Stimulated activated CD4-positive, alpha-beta T cell treated with anti-CD3 and anti-CD28 coated beads, Interleukin-2, amount 100 ng/mL, for 24 hours (primary cell): Measurements from ENCODE around the gene RPEL1.
"Not testable (repeated sequence)": the region's sequence is repeated elsewhere in the genome, so short reads cannot be mapped to it uniquely, and the experiment has no call there.

Source experiments
- DNase-seq, 2 donors: peaks; one replicate each; pipeline ENCODE4 v3.0.0-alpha.2; 2020

RPEL1 gene

GRCh38 chr10:103238506-103239252 lies 7.0 kb upstream of the RPEL1 start:
- no peak for DNase-seq

- no peak for DNase-seq
These were observed 4.2 kb upstream of the RPEL1 start for GRCh38 chr10:103241262-103242011.

- peak; percentile 64 to 68 for DNase-seq
These were observed 918 bp upstream of the RPEL1 start for GRCh38 chr10:103244666-103245271.

DNA sequence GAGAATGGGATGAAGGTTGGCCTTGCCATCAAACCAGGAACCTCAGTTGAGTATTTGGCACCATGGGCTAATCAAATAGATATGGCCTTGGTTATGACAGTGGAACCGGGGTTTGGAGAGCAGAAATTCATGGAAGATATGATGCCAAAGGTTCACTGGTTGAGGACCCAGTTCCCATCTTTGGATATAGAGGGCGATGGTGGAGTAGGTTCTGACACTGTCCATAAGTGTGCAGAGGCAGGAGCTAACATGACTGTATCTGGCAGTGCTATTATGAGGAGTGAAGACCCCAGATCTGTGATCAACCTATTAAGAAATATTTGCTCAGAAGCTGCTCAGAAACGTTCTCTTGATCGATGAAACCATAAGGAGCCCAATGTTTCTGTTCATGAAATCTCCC lies 637 bp downstream of the RPEL1 start:
- DNase-seq: no peak

GRCh38 chr10:103254113-103254512 lies 8.4 kb downstream of the RPEL1 start:
- DNase-seq: no peak

GRCh38 chr10:103254538-103255325 lies 9.0 kb downstream of the RPEL1 start:
- no peak for DNase-seq

GRCh38 chr10:103256613-103257012 lies 10.9 kb downstream of the RPEL1 start:
- no peak for DNase-seq

- DNase-seq: no peak
These were observed 12.1 kb downstream of the RPEL1 start for GRCh38 chr10:103257812-103258211.

- not testable (repeated sequence) for DNase-seq
These were observed 13.2 kb downstream of the RPEL1 start for GRCh38 chr10:103258928-103259327.

DNA sequence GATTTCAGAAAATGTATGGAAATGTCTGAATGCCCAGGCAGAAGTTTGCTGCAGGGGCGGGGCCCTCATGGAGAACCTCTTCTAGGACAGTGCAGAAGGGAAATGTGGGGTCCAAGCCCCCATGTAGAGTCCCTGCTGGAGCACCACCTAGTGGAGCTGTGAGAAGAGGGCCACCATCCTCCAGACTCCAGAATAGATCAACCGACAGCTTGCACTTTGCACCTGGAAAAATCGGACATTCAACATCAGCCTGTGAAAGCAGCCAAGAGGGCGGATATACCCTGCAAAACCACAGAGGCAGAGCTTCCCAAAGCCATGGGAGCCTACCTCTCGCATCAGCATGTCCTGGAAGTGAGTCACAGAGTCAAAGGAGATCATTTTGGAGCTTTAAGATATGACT lies 14.3 kb downstream of the RPEL1 start:
- no peak for DNase-seq

- DNase-seq: no peak
These were observed 16.5 kb downstream of the RPEL1 start for GRCh38 chr10:103262229-103262628.

GRCh38 chr10:103265717-103266329 lies 20.1 kb downstream of the RPEL1 start:
- peak; percentile 33 to 39 for DNase-seq

- no peak for DNase-seq
These were observed 27.4 kb downstream of the RPEL1 start for GRCh38 chr10:103273041-103273441.

DNA sequence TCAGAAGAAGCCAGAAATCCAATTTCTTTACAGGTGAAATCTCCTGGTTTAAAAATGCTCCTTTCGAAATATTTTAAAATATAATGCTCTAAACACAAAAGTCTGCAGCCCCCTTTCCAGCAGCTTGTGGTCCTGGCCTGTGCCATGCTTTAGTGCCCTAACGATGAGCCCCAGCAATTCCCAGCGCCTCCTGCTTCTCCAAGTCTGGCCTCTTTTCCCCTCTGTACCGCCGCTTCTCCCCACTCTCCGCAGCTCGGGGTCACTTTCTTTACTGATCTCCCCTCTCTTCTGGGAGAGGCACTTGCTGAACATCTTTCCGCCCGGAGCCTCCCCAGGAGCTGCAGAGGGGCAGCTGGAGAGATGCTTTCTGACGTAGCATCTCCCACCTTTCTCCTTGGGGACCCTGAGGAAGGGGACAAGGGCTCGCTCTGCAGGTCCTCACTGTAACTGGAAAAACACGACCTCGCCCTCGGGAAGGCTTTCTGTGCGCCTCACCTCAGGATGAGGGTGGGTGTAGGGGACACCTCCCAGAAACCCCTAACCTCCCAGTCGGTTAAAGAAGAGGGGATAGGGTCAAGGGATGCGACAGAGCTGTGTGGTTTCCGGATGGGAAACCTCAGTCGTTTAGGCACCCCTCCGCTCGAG lies 30.7 kb downstream of the RPEL1 start:
- DNase-seq: no peak

- DNase-seq: peak; percentile 20 to 51
These were observed 31.4 kb downstream of the RPEL1 start, which contains the start of gene INA for GRCh38 chr10:103276896-103277712. TSS of gene INA (plus strand) at chr10:103277138. CDS start at chr10:103277212, 74 bp downstream.

DNA sequence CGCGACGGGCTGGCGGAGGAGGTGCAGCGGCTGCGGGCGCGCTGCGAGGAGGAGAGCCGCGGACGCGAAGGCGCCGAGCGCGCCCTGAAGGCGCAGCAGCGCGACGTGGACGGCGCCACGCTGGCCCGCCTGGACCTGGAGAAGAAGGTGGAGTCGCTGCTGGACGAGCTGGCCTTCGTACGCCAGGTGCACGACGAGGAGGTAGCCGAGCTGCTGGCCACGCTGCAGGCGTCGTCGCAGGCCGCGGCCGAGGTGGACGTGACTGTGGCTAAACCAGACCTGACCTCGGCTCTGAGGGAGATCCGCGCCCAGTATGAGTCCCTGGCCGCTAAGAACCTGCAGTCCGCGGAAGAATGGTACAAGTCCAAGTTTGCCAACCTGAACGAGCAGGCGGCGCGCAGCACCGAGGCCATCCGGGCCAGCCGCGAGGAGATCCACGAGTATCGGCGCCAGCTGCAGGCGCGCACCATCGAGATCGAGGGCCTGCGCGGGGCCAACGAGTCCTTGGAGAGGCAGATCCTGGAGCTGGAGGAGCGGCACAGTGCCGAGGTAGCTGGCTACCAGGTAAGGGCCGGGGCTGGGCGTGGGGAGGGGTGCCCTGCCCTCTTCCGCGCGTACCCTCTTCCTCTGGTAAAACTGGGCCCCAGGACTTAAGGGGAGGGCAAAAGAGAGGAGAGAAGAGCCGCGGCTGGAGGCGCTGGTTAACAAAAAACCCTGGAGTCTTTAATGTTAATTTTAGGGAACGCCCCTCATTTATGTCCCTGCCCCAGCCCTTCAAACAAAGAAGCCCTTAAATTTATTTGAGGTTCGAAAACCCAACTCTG lies 32.2 kb downstream of the RPEL1 start:
- no peak for DNase-seq

DNA sequence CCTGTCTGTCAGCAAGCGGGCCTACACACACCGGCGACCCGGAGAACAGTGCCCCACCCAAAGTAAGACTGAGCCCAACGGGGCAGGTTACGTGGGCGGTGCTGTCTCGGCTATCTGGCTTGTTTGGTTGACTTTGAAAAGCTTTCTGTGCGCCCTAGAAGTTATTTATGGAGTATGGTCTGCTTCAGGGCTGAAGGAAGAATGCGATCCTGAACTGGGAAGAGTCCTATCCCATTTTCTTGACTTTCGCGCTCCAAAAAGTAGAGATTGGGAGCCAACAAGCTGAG lies 32.8 kb downstream of the RPEL1 start:
- DNase-seq: no peak

DNA sequence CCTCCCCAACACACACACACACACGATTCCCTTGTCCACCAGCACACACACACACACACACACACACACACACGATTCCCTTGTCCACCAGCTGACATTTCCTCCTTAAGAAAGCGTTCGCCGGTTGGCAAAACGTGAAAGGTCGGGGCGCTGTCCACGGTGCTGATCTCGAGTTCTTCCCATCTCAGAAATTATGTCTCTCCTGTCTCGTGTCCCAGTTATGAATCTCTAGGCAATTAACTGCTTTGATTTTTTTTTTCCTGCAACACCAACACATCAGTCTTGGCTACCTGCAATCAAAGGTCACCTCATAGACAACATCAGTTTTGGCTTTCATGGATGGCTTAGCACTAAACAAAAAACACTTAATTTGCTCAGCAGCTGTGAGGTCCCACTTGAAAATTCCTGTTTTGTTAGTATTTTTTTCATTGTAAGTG lies 33.2 kb downstream of the RPEL1 start:
- DNase-seq: peak; percentile 54 to 70

- no peak for DNase-seq
These were observed 34.3 kb downstream of the RPEL1 start for GRCh38 chr10:103280031-103280430.

DNA sequence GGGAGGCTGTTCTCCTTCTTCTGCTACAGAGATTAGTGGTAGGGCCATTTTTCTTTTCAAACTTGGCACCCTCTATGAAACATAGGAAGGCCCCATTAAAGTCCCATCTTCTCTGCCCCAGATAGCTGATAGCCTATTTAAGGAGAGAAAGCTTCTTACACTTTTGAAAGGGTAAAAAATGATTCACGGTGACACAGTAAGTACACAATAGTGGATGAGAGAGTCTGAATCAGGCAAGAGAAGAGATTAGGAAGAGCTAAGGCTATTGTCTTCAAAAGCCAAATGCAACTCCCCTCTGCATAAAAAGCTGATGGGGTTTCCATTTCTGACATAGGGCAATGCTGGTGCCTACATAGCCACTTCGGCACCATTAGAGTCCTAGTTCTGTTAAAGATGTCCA lies 34.8 kb downstream of the RPEL1 start:
- no peak for DNase-seq
